GM21515 (cell line): ENCODE results near the gene STMN3.

Experiments
- ATAC-seq: cut with Tn5 transposase; IDR thresholded peaks from one replicate; pipeline ENCODE4 v1.9.1; 2021; ENCODE audit not compliant: unreplicated experiment

The STMN3 gene

DNA sequence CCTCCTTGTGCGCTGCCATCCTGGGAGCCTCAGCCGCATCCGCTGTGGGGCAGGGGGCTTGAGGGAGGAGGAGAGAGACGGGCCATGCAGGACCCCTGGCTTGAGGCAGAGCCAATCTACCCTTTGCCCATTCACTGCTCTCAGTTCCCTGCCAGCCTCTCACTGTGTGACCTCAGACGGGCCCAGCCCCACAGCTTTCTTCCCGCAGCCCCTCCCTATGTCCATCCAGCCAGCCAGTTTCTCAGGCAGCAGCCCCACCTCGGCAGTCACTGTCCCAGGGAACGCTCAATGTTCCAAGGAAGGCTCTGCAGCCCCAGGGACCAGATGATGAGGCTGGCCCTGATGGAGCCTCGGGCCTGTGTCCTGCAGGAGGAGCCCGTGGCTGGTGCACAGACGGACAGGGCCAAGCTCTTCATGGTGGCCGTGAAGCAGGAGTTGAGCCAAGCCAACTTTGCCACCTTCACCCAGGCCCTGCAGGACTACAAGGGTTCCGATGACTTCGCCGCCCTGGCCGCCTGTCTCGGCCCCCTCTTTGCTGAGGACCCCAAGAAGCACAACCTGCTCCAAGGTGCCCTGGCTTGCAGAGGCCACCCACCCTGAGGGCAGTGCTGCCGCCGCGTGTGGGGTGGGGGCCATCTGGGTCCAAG is 39.3 kb upstream of the STMN3 start:
- no peak for ATAC-seq

DNA sequence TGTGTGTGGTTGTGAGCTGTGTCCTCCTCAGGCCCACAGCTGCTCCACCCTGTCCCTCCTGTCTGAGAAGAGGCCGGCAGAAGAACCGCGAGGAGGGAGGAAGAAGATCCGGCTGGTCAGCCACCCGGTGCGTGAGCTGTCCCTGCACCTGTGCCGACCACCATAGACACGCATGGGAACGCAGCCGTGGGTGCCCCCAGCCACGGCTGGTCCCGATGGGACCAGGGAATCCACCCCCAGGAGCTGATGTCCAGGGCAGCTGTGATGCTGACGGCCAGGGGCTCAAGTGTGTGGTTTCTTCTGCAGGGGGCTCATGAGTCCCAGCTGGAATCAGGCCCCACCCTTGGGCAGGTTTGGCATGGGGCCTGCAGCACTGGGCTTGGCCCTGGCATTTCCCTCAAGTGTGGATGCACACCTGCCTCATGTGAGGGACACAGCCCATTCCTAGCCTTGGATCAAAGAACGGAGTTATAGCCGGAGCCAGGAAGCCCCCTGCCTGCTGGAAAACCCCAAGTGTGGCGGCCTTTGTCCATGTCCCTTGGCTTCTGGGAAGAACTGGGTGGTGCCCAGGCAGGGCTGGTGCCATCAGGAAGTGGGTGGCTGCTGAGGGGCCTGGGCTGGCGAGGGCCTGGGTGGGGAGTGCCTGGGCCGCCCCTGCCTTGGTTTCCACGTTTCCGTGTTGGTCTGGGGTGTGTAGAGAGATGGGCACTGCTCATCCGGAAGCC is 38.6 kb upstream of the STMN3 start:
- ATAC-seq = no peak

DNA sequence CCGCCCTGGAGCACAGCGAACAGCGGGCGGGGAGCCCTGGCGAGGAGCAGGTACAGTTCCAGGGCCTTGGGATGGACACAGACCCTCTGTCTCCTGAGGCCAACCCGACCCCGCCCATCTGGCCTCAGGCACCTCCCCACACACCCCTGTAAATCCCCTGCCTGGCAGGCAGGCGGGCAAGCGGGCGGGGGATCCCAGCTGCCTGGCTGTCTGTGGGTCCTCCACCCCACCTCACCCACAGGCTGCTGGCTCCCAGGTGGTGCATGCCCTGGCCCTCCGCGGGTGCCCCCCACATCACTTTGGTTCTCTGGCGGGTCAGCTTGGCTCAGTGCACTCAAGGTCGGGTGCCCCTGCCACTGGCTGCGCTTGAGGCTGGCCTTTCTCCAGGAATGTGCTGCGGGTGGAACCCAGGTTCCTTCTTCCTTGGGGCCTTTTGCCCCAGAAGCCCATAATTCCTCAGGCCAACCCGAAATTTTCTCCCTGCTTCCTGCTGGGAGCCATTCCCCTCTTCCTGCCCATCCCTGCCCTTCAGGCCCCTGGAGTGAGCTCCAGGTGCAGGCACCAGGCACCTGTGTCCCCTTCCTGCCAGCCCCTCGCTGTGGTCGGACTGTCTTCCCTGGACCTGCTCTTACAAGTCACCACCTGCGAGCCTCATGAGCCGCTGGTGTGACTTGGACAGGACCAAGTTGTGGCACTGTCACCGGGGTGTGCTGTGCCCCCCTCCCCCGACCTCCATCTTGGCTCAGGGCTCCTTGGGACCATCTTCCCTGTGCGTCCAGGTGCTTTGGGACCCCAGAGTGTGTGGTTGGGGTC is 37.9 kb upstream of the STMN3 start:
- ATAC-seq = no peak

DNA sequence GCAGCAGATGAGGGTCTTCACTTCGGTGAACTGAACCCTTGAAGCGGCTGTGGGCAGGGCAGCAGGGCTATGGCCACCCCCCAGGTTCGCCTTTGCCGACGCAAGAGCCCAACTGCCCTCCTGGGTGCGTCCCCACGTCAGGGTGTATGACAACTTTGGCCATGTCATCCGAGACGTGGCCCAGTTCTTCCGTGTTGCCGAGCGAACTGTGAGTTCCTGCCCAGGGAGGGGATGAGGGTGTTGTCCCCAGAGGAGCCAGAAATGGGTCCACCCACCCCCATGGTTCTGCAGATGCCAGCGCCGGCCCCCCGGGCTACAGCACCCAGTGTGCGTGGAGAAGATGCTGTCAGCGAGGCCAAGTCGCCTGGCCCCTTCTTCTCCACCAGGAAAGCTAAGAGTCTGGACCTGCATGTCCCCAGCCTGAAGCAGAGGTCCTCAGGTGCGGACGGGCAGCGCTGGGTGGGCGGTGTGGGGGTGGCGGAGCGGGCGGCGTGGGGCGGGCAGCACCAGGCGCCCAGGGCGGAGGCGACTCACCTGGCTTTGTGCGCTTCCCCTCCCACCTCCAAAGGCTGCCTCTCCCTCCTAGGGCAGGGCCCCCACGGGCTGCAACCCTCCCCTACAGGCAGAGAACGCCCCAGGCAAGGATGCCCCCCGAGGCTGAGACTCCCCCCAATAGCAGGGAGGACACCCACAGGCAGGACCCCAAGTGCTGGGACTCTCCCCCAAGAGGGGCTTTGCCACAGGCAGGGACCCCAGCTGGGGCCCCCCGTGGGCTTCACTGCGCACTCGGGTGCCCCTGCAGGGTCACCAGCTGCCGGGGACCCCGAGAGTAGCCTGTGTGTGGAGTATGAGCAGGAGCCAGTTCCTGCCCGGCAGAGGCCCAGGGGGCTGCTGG is 37.0 kb upstream of the STMN3 start:
- ATAC-seq = no peak

DNA sequence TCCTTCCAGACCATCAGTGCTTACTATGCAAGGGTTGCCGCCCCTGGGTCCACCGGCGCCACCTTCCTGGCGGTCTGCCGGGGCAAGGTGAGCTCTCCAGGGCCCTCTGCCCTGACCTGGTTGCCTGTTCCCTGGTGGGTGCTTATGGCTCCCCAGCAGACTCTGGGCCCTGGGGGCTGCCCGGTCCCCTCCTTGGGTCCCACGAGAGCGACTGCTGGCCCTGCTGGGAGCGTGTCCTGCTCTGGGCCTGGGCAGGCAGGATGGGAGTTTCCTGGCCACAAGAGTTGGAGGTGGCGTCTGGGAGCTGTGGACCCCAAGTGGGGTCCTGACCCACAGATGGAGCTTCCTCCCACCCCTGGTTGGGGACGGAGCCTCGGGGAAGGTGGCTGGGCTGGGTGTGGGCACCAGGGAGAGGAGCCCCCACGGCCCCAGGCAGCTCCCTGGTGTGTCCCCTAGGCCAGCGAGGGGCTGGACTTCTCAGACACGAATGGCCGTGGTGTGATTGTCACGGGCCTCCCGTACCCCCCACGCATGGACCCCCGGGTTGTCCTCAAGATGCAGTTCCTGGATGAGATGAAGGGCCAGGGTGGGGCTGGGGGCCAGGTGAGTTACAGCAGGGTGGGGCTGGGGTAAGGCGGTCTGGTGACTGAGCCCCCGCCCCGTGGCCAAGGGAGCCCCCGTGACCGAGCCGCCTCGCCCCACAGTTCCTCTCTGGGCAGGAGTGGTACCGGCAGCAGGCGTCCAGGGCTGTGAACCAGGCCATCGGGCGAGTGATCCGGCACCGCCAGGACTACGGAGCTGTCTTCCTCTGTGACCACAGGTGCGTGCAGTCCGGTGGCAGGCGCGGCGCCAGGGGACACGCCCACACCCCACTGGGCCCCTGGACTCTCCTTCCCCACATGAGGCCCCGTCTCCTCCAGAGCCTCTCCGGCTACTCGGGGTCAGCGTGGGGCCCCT is 36.1 kb upstream of the STMN3 start:
- ATAC-seq = no peak

DNA sequence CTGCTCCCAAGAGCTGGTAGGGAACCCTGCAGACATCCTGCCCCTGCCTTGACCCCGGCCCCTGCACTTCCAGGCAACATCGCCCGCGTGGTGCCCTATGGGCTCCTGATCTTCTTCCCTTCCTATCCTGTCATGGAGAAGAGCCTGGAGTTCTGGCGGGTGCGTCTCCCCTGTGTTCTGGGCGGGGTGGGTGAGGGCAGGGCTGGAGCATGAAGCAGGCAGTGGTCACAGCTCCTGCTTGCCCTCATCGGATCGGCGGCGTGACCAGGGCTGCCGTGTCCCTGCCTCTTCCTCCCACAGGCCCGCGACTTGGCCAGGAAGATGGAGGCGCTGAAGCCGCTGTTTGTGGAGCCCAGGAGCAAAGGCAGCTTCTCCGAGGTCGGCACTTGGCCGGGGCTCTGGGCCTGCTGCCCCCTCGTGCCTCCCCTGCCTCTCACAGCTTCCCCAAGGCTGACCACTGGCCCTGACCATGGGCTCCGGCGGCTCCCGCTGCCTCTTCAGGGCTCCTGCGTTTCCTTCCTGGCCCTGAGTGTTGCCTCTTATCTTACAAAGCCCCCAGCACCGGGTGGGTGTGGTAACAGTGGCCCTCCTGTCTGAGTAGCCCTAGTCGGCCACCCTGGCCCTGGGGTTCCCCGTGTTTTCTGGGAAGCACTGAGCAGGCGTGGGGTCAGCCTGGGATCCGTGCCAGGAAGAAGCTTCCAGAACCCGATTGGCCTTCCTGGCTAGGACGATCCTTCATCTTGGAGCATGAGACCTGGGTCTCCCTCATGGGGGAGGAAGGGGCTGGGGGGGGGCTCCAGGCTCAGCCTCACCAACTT is 35.2 kb upstream of the STMN3 start:
- no peak for ATAC-seq

DNA sequence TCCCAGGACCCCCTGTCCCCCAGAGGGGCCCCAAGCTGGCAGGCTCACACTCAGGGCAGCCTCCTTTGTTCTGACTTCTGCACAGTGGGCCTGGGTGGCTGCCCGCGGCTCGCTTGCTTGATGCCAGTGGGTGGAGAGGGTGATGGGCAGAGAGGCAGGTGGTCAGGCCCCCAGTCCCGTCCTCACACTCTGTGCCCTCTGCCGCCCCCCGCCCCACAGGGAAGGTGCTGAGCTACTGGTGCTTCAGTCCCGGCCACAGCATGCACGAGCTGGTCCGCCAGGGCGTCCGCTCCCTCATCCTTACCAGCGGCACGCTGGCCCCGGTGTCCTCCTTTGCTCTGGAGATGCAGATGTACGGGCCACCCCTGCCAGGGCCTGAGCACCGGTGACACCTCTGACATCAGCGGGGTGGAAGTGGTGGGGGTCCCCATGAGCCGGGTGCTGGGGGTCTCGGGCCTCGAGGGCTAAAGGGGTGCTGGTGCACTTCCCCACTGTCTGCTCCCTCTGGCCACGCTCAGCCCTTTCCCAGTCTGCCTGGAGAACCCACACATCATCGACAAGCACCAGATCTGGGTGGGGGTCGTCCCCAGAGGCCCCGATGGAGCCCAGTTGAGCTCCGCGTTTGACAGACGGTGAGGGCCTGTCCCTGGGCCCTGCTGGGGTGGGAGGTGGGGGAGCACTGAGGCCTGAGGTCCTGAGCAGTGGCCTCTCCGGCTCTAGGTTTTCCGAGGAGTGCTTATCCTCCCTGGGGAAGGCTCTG is 34.4 kb upstream of the STMN3 start:
- no peak for ATAC-seq

DNA sequence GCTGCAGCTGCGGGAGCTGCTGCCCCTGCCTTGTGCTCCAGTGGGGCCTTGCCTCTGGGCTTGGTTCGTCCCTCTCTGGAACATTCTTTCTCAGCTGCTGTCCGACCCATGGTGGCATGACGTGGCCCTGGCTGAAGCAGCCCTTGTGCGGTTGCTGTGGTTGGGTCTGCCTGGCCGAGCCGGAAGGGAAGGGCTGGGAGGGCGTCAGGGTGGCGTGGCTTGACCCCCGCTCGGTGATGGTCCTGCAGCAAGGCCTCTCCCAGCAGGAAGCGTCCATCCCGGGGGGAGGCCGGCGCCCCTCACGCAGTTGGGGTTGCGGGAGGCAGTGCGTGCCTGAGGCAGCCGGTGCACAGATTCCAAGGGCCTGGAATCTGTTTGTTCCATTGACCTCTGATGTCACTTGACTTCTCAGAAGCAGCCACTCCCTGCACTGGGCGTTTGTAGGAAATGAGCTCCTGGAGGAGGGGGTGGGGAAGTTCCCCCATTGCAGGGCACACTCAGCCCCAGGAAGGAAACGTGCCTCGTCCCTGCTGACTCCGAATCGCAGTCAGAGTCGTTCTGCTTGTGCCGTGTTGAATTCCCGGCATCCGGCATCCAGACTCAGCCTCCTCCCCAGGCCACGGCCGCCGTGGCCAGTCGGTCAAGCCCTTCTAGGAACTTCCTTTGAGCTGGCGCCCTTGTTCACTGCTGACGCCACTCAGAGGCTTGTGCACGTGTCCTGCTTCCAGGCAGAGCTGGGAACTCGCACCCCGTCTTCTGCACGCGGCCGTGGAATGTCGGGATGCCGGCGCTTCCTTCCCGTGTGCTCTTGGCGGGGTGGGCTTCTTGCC is 33.5 kb upstream of the STMN3 start:
- no peak for ATAC-seq

DNA sequence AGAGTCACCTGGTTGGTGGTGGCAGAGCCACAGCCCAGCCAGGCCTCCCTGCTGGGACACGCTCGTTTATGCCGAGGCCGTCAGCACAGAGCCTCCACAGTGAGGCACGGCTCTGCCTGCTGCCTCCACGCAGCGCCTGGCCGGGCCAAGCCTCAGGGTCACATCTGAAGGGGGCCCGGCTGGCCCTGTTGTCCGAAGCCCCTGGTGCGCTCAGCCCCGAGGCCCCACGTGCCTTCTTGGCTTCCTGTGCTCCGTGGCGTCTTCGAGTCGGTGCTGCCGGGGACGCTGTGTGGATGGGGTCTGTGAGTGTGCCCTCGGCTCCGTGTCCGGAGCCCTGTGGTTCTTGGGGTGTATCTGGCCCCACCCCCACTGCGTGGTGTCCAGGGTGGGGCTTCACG is 32.9 kb upstream of the STMN3 start:
- no peak for ATAC-seq

DNA sequence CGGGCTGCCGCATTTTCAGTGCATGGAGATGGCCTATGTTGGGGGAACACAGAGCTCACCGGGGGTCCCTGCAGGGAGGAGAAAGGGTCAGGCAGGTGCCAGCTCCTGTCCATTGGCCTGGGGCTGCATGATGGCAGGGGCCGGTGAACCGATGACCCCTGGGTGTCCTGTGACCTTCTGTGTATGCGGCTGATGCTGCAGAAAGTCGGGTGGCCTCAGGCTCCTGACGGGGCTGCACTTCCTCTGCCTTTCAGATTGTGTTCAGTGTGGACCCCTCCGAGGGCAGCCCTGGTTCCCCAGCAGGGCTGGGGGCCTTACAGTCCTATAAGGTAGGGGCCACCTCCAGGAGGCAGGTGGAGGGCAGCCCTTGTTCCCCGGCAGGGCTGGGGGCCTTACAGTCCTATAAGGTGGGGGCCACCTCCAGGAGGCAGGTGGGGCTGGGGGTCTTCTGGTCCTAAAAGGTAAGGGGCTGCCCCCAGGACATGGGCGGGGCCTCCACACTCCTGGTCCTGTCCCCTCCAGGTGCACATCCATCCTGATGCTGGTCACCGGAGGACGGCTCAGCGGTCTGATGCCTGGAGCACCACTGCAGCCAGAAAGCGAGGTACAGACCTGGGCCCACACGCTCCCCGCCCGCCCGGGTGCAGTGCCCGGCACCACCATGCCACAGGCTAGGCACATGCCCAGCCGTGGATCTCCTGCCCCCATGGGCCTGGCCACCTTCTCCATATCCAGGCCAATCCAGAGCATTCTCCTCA is 32.2 kb upstream of the STMN3 start:
- no peak for ATAC-seq

DNA sequence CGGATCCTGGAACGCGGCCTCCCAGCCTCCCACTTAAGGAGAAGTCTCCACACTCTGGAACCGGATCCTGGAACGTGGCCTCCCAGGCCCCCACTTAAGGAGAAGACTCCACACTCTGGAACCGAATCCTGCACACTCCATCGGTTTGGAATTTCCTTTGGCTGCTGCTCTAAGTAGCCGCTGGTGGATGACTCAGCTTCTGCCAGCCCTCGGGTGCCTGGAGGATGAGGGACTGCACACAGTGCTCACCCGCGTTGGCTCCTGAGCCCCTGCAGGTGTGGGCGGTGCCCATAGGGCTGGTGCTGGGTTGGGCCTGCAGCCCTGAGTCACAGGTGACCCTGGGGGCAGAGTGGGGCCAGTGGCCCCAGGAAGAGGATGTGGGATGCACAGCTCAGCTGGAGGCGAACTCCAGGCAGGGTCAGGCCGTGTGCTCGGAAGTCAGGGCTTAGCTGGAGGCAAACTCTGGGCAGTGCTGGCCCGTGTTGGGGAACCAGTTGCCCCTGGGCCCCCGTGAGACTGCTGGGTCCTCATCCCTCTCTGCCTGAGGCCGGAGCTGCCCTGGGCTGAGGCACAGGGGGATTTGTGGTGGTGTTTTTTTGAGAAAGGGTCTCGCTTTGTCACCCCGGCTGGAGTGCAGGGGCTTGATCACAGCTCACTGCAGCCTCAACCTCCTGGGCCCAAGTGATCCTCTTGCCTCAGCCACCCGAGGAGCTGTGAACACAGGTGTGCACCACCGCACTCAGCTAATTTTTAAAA is 29.3 kb upstream of the STMN3 start:
- no peak for ATAC-seq

DNA sequence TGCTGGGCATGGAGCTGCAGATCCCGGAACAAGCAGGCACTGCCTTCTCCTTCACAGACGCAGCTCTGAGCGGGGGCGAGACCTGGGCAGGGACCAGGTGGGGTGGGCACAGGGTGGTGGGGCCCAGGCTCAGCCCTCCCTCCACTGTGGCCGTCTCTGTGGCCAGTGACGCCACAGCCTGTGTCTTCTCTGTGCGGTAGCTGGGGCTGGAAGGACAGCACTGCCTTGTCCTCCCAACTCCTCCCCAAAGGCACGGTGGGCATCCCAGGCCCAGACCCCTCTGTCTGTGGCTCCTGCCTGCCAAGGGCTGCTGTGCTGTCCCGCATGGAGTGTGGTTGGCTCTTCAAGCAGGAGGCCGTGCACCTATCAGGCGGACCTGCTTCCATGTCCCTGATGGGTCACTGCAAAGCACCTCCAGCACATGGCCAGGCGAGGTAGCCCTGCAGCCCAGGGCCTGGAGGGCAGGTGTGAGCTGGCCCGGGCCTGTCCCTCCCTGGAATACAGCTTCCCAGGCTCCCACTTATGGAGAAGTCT is 28.5 kb upstream of the STMN3 start:
- no peak for ATAC-seq

DNA sequence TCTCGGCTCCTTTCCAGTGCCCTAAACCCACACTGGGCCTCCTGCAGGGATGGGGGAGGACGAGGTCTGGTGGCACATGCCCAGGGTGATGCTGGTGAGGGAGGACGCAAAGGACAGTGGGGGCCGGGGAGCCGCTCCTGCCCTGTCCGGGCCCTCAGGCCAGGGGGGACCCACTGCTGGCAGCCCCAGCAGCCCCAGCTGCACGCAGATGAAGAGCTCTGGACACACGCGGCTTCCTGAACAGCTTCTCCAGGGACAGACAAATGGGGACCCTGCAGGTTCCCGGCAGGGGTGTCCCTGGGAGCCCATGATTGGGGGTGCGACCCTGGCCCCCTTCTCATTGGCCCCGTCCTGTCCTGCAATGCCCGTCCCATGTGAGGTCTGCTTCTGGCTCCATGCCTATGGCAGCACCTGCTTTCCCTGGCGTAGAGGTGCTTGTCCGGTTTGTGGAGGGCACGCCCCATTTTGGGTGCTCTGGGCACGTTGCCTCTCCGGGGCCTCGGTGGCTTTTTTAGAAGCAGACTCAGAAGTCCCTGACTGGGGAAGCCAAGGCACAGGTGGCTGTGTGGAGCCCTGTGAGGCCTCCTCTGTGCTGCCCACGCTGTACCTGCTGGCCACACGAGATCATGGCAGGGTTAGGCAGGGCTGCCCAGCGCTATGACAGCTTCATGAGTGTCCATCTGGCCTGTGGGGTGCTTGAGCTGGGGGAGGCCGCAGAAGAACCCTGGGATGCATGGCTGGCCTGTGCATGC is 27.8 kb upstream of the STMN3 start:
- no peak for ATAC-seq

DNA sequence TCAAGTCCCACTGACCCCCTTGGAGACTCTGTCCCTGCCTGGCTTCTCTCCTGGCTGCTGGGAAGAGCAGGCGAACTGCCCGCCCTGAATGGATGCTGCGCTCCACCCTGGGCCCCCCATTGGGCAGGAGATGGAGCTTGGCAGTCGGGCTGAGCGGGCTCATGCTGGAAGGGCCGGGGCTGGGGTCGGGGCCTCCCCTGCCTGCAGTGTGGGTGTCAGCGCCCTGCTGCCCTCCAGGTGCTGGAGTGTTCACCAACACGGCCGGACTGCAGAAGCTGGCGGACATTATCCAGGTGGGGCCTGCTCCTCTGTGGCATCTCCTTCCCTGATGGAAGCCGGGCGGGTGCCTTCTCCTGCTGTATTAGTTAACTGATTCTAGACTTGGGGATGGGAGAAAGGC is 27.2 kb upstream of the STMN3 start:
- ATAC-seq = no peak

DNA sequence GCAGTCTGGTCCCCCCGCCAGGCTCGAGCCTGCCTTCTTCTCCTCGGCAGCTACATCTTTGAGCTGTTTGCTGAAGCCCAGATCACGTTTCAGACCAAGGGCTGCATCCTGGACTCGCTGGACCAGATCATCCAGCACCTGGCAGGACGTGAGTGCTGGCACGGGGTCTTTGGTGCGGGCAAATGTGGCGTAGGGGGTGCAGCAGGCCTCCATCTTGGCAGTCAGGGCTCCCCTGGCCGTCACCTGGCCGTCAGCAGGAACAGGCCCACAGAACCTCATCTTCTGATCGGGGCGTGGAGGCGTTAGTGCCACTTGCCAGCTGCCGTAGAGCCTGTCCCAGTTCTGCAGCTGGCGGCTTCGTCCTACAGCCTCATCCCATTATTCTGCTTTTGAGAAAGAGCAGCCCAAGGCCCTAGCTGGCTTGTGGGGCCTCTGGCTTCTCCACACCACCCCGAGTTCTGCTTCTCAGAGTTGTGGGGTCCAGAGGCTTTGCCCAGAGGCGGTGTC is 26.6 kb upstream of the STMN3 start:
- ATAC-seq = no peak
